ENCODE results near the gene EVA1B. TPM values are rescaled to one million over a fixed set of nuclear protein-coding genes. Genes with fewer than 3 reads are reported as not detected.

The EVA1B gene
- total RNA-seq, 1 donor from 2014 or later: 71.5 TPM

GRCh38 chr1:36284061-36284460, 39.4 kb downstream of the EVA1B start:
- no peak for DNase-seq (ENCODE audit: low read depth in 2 of 2)

GRCh38 chr1:36279789-36280296, 43.6 kb downstream of the EVA1B start:
- DNase-seq (ENCODE audit: low read depth in 2 of 2): no peak

- DNase-seq (ENCODE audit: low read depth in 2 of 2): no peak
Observed at GRCh38 chr1:36279110-36279788, 44.2 kb downstream of the EVA1B start.

GRCh38 chr1:36276688-36277087, 46.8 kb downstream of the EVA1B start:
- no peak for DNase-seq (ENCODE audit: low read depth in 2 of 2)

GRCh38 chr1:36274201-36274600, 49.2 kb downstream of the EVA1B start:
- DNase-seq (ENCODE audit: low read depth in 2 of 2): no peak

GRCh38 chr1:36273024-36273423, 50.4 kb downstream of the EVA1B start:
- no peak for DNase-seq (ENCODE audit: low read depth in 2 of 2)

Other genes starting within 250 kb of the EVA1B start
- gene TEKT2, start 239.6 kb downstream of the EVA1B start, total RNA-seq: 0.25 and 0.26 TPM in 2 replicates
- gene ADPRS, start 234.8 kb downstream of the EVA1B start, total RNA-seq: 26.7 and 36.2 TPM in 2 replicates
- 1.0 and 2.3 TPM in 2 replicates for gene COL8A2, start 198.4 kb downstream of the EVA1B start, total RNA-seq
- gene TRAPPC3, start 174.2 kb downstream of the EVA1B start, total RNA-seq: 72.7 and 76.4 TPM in 2 replicates
- 41.0 and 51.6 TPM in 2 replicates for gene MAP7D1, start 167.5 kb downstream of the EVA1B start, total RNA-seq
- 115 and 117 TPM in 2 replicates for gene THRAP3, start 99.2 kb downstream of the EVA1B start, total RNA-seq
- gene SH3D21, start 17.3 kb downstream of the EVA1B start, total RNA-seq: 0.51 and 0.63 TPM in 2 replicates
- gene STK40, start 62.3 kb upstream of the EVA1B start, total RNA-seq: 15.0 and 23.1 TPM in 2 replicates
- 7.1 and 8.5 TPM in 2 replicates for gene LSM10, start 74.3 kb upstream of the EVA1B start, total RNA-seq
- 3.6 and 4.9 TPM in 2 replicates for gene OSCP1, start 126.8 kb upstream of the EVA1B start, total RNA-seq
- 57.0 and 78.6 TPM in 2 replicates for gene MRPS15, start 140.7 kb upstream of the EVA1B start, total RNA-seq
- gene CSF3R, start 159.3 kb upstream of the EVA1B start, total RNA-seq: not detected in 2 replicates

All from dermis microvascular lymphatic vessel endothelial cell (primary cell).